ENCODE data around the gene KICS2.
"Not testable (repeated sequence)": the region's sequence is repeated elsewhere in the genome, so short reads cannot be mapped to it uniquely, and the experiment has no call there.

The KICS2 gene

GRCh38 chr12:64203775-64204174 lies 18.3 kb downstream of the KICS2 start:
- DNase-seq (ENCODE audit: extremely low spot score): no peak
- ChIA-PET POLR2A (no interaction called here), CTCF (interaction anchor here (0.7 kb wide), 1 partner anchor 1202 kb away, joined by 7 read pairs; no protein-coding TSS in a partner anchor)
- TF ChIP-seq ZNF384 (IDR thresholded peaks at IDR 0.05) (no peak), FOXA1 (IDR thresholded peaks at IDR 0.05) (no peak), CTBP1 (IDR thresholded peaks at IDR 0.05; ENCODE audit: borderline replicate concordance) (no peak), L3MBTL2 (conservative IDR thresholded peaks at IDR 0.05) (no peak), NFRKB (IDR thresholded peaks at IDR 0.05) (no peak), SUZ12 (IDR thresholded peaks at IDR 0.05) (no peak), LEF1 (IDR thresholded peaks at IDR 0.05; ENCODE audit: borderline replicate concordance) (no peak), FOXK2 (IDR thresholded peaks at IDR 0.05) (no peak), PKNOX1 (IDR thresholded peaks at IDR 0.05) (no peak)

- CTCF ChIA-PET: no interaction called here
- no peak for DNase-seq (ENCODE audit: extremely low spot score)
- TF ChIP-seq FOXM1 (IDR thresholded peaks at IDR 0.05; ENCODE audit: borderline replicate concordance): no peak
- no peak for TF ChIP-seq TARDBP (IDR thresholded peaks at IDR 0.05)
- no peak for TF ChIP-seq NFRKB (IDR thresholded peaks at IDR 0.05)
- no peak for TF ChIP-seq FOXA1 (IDR thresholded peaks at IDR 0.05)
- TF ChIP-seq ARNT (IDR thresholded peaks at IDR 0.05): no peak
- TF ChIP-seq PKNOX1 (IDR thresholded peaks at IDR 0.05): no peak
- no peak for TF ChIP-seq SP1 (IDR thresholded peaks at IDR 0.05)
- TF ChIP-seq SUZ12 (IDR thresholded peaks at IDR 0.05): no peak
- TF ChIP-seq HDGF (IDR thresholded peaks at IDR 0.05; ENCODE audit: borderline replicate concordance): no peak
- TF ChIP-seq ZNF384 (IDR thresholded peaks at IDR 0.05): no peak
- no peak for TF ChIP-seq BHLHE40 (IDR thresholded peaks at IDR 0.05; ENCODE audit: borderline replicate concordance)
- TF ChIP-seq ELF4 (IDR thresholded peaks at IDR 0.05): no peak
- TF ChIP-seq FOXK2 (IDR thresholded peaks at IDR 0.05): no peak
- TF ChIP-seq L3MBTL2 (conservative IDR thresholded peaks at IDR 0.05): no peak
- no peak for TF ChIP-seq LEF1 (IDR thresholded peaks at IDR 0.05; ENCODE audit: borderline replicate concordance)
- TF ChIP-seq CTBP1 (IDR thresholded peaks at IDR 0.05; ENCODE audit: borderline replicate concordance): no peak
- POLR2A ChIA-PET: no interaction called here
Measured at GRCh38 chr12:64203036-64203435, 19.1 kb downstream of the KICS2 start.

DNA sequence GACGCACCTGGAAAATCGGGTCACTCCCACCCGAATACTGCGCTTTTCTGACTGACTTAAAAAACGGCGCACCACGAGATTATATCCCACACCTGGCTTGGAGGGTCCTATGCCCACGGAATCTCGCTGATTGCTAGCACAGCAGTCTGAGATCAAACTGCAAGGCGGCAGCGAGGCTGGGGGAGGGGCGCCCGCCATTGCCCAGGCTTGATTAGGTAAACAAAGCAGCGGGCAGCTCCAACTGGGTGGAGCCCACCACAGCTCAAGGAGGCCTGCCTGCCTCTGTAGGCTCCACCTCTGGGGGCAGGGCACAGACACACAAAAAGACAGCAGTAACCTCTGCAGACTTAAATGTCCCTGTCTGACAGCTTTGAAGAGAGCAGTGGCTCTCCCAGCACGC lies 26.3 kb downstream of the KICS2 start:
- CTCF ChIA-PET; DNase-seq (ENCODE audit: extremely low spot score); POLR2A ChIA-PET: not testable (repeated sequence)

DNA sequence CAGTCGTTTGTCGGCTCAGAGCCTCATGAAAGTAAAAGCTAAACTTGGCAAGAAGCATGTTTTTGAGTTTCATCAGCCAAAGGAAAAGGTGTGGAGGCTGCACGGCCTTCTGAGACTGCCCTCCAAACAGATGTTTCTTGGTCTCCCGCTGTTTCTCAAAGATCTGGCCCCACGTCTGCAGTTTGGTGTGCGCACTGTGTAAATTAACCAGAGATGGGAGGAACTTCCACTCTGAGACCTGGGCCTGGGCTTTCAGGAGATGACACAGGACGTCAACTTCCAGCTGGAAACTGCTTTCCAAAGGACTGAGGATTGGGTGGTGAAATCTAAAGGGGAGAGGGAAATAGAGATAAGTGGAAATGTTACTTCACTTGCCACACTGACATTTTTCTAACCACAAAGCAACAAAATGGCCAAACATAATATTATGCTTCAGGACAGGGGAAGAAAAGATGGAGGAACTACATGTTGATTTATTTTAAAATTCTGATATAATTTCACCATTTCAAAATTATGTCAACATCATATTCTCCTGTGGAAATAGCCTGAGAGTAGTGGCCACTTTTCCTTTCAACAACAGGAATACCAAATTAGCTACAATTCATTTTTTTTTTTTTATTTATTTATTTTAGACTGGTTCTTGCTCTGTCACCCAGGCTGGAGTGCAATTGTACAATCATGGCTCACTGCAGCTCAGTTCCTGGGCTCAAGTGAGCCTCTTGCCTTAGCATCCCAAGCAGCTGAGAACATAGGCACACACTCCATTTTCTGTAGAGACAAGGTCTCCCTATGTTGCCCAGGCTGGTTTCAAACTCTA lies 27.6 kb downstream of the KICS2 start:
- DNase-seq (ENCODE audit: extremely low spot score): no peak
- ChIA-PET CTCF (interaction anchor here (0.6 kb wide), 1 partner anchor 882 kb away, joined by 3 read pairs; no protein-coding TSS in a partner anchor), POLR2A (no interaction called here)
- TF ChIP-seq PKNOX1 (IDR thresholded peaks at IDR 0.05) (no peak), FOXM1 (IDR thresholded peaks at IDR 0.05; ENCODE audit: borderline replicate concordance) (no peak), ELF4 (IDR thresholded peaks at IDR 0.05) (no peak), L3MBTL2 (conservative IDR thresholded peaks at IDR 0.05) (no peak), HDGF (IDR thresholded peaks at IDR 0.05; ENCODE audit: borderline replicate concordance) (no peak), LEF1 (IDR thresholded peaks at IDR 0.05; ENCODE audit: borderline replicate concordance) (no peak)

DNA sequence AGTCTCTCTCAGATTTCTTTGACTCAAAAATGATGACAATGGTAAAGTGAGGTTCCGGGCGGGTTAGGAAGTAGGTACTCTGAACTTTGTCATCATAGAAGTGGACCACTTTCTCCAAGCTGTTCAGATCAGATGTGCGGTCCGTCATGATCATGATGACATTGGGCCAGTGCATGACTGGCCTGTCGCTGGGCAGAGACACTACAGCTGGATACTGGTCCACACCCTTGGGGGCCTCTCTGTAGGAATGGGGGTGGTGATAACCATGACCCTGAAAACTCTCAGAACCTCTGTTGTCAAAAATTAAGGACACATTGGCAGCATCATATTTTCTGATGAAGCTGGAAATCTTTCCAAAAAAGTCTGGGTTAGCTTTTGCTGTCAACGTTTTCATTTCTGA lies 28.2 kb downstream of the KICS2 start:
- POLR2A ChIA-PET: no interaction called here

More for the DNA sequence above, 28.2 kb downstream of the KICS2 start:
- no peak for TF ChIP-seq SUZ12 (IDR thresholded peaks at IDR 0.05)
- TF ChIP-seq ZNF384 (IDR thresholded peaks at IDR 0.05): no peak
- TF ChIP-seq PKNOX1 (IDR thresholded peaks at IDR 0.05): no peak
- no peak for TF ChIP-seq CTBP1 (IDR thresholded peaks at IDR 0.05; ENCODE audit: borderline replicate concordance)
- TF ChIP-seq LEF1 (IDR thresholded peaks at IDR 0.05; ENCODE audit: borderline replicate concordance): no peak
- TF ChIP-seq ARNT (IDR thresholded peaks at IDR 0.05): no peak
- TF ChIP-seq FOXK2 (IDR thresholded peaks at IDR 0.05): no peak
- no peak for TF ChIP-seq BHLHE40 (IDR thresholded peaks at IDR 0.05; ENCODE audit: borderline replicate concordance)
- TF ChIP-seq SP1 (IDR thresholded peaks at IDR 0.05): no peak
- TF ChIP-seq NFRKB (IDR thresholded peaks at IDR 0.05): no peak
- no peak for TF ChIP-seq HDGF (IDR thresholded peaks at IDR 0.05; ENCODE audit: borderline replicate concordance)
- no peak for TF ChIP-seq L3MBTL2 (conservative IDR thresholded peaks at IDR 0.05)
- DNase-seq (ENCODE audit: extremely low spot score): no peak
- CTCF ChIA-PET: no interaction called here

Data from HEK293T (cell line).